Measurements from ENCODE around the gene SHISAL1. TPM values are rescaled to one million over a fixed set of nuclear protein-coding genes. Genes with fewer than 3 reads are reported as not detected.

SHISAL1 gene
- total RNA-seq, 2 experiments from 2014 or later, result not detected

GRCh38 chr22:44291674-44292360 is 20.9 kb downstream of the SHISAL1 start:
- ChIA-PET CTCF (no interaction called here), POLR2A (no interaction called here)
- Mint-ChIP-seq H3K27ac (no peak overlapping the region), H3K36me3 (ENCODE audit: low read depth) (no peaks in the 10 kb centered on the region), H3K4me1 (ENCODE audit: low read depth) (no peaks in the 10 kb centered on the region), H3K9me3 (peaks cover 2% of the 10 kb centered on the region), H3K27me3 (peaks cover 2% of the 10 kb centered on the region), H3K4me3 (no peak overlapping the region)
- intact Hi-C loops (cut with micrococcal nuclease), result no loop called here
- DNase-seq (no peak), ATAC-seq (no peak)
- TF ChIP-seq CTCF (IDR thresholded peaks at IDR 0.05), result no peak

- Mint-ChIP-seq H3K36me3 (ENCODE audit: low read depth) (no peaks in the 10 kb centered on the region), H3K4me1 (ENCODE audit: low read depth) (no peaks in the 10 kb centered on the region), H3K27me3 (peaks cover 2% of the 10 kb centered on the region), H3K9me3 (peaks cover 2% of the 10 kb centered on the region), H3K27ac (no peak overlapping the region), H3K4me3 (no peak overlapping the region)
- intact Hi-C loops (cut with micrococcal nuclease), result no loop called here
- no peak for ATAC-seq
- TF ChIP-seq CTCF (IDR thresholded peaks at IDR 0.05), result no peak
- no peak for DNase-seq
- CTCF ChIA-PET, result no interaction called here
- POLR2A ChIA-PET, result no interaction called here
Observed at GRCh38 chr22:44291265-44291664, 21.5 kb downstream of the SHISAL1 start.

GRCh38 chr22:44289414-44290171 is 23.2 kb downstream of the SHISAL1 start:
- H3K4me1 Mint-ChIP-seq (ENCODE audit: low read depth), result no peaks in the 10 kb centered on the region
- H3K27ac Mint-ChIP-seq, result no peak overlapping the region
- no peak overlapping the region for H3K4me3 Mint-ChIP-seq
- intact Hi-C loops (cut with micrococcal nuclease), result no loop called here
- ATAC-seq, result no peak
- H3K36me3 Mint-ChIP-seq (ENCODE audit: low read depth), result no peaks in the 10 kb centered on the region
- POLR2A ChIA-PET, result no interaction called here
- CTCF ChIA-PET, result interaction anchor here (1.3 kb wide), 1 partner anchor 336 kb away, joined by 4 read pairs; no protein-coding TSS in a partner anchor
- H3K27me3 Mint-ChIP-seq, result peaks cover 2% of the 10 kb centered on the region
- peaks cover 2% of the 10 kb centered on the region for H3K9me3 Mint-ChIP-seq
- no peak for TF ChIP-seq CTCF (IDR thresholded peaks at IDR 0.05)
- no peak for DNase-seq

- TF ChIP-seq CTCF (IDR thresholded peaks at IDR 0.05), result no peak
- DNase-seq (no peak), ATAC-seq (no peak)
- Mint-ChIP-seq H3K36me3 (ENCODE audit: low read depth) (no peaks in the 10 kb centered on the region), H3K27ac (no peak overlapping the region), H3K4me3 (no peak overlapping the region), H3K4me1 (ENCODE audit: low read depth) (no peaks in the 10 kb centered on the region), H3K9me3 (no peaks in the 10 kb centered on the region), H3K27me3 (no peaks in the 10 kb centered on the region)
- intact Hi-C loops (cut with micrococcal nuclease), result no loop called here
- ChIA-PET CTCF (interaction anchor here (0.7 to 1.3 kb wide), 2 partner anchors 38 to 337 kb away, joined by 3 to 4 read pairs; no protein-coding TSS in a partner anchor), POLR2A (no interaction called here)
Observed at GRCh38 chr22:44288913-44289312, 23.8 kb downstream of the SHISAL1 start.

- intact Hi-C loops (cut with micrococcal nuclease), result no loop called here
- ChIA-PET CTCF (no interaction called here), POLR2A (no interaction called here)
- TF ChIP-seq CTCF (IDR thresholded peaks at IDR 0.05), result no peak
- no peak for DNase-seq
- no peak for ATAC-seq
- no peak overlapping the region for H3K27ac Mint-ChIP-seq
- H3K36me3 Mint-ChIP-seq (ENCODE audit: low read depth), result no peaks in the 10 kb centered on the region
- H3K4me1 Mint-ChIP-seq (ENCODE audit: low read depth), result no peaks in the 10 kb centered on the region
- no peaks in the 10 kb centered on the region for H3K9me3 Mint-ChIP-seq
- no peak overlapping the region for H3K4me3 Mint-ChIP-seq
- H3K27me3 Mint-ChIP-seq, result no peaks in the 10 kb centered on the region
Observed at GRCh38 chr22:44287741-44288140, 25.0 kb downstream of the SHISAL1 start.

All from activated CD8-positive, alpha-beta T cell treated with anti-CD3 and anti-CD28 coated beads for 36 hours (primary cell).